Uterus (tissue), 4 donors: ENCODE measurements around the gene HCN3. TPM values are rescaled to one million over a fixed set of nuclear protein-coding genes. Genes with fewer than 3 reads are reported as not detected.

ENCODE experiments used
- DNase-seq, 2 donors: peaks; one replicate each; pipeline ENCODE4 v3.0.0-alpha.2; 2019 to 2020
- H3K27ac ChIP-seq, 2 donors: fragments of 200-600 bp; sonication (generic); 1 replicate in 1 of 2; 2 replicates in 1 of 2; pipeline ENCODE4 v1.5.1; 2016 to 2018
- H3K27me3 ChIP-seq, 2 donors: fragments of 200-600 bp; sonication (generic); one replicate each; pipeline ENCODE4 v1.5.1; 2018 to 2019; ENCODE audit warnings: control low read depth in 1 of 2
- H3K36me3 ChIP-seq, 2 donors: fragments of 200-600 bp; sonication (generic); one replicate each; pipeline ENCODE4 v1.5.1; 2019; ENCODE audit warnings: control low read depth in 1 of 2
- H3K4me1 ChIP-seq, 2 donors: fragments of 200-600 bp; sonication (generic); one replicate each; pipeline ENCODE4 v1.5.1; 2018 to 2019; ENCODE audit warnings: control low read depth in 1 of 2
- H3K4me3 ChIP-seq, 2 donors: fragments of 200-600 bp; sonication (generic); 1 replicate in 1 of 2; 2 replicates in 1 of 2; pipeline ENCODE4 v1.5.1; 2018 to 2019; ENCODE audit warnings: mild to moderate bottlenecking in 1 of 2
- H3K9me3 ChIP-seq, 2 donors: fragments of 200-600 bp; sonication (generic); one replicate each; pipeline ENCODE4 v1.5.1; 2019; ENCODE audit warnings: control low read depth in 1 of 2
- CTCF ChIP-seq, 4 experiments: fragments of 200-600 bp in 2 of 4; fragments of 450-650 bp in 2 of 4; sonication (generic) in 2 of 4; IDR thresholded peaks; one replicate each; pipeline ENCODE4 v1.5.1; 2016 to 2019; ENCODE audit warnings: antibody characterized with exemption in 4 of 4, mild to moderate bottlenecking in 2 of 4, moderate library complexity in 1 of 4
- POLR2A ChIP-seq, 2 donors: fragments of 450-650 bp; IDR thresholded peaks; one replicate each; pipeline ENCODE4 v1.6.1; 2016; ENCODE audit warnings: antibody characterized with exemption in 2 of 2, mild to moderate bottlenecking in 1 of 2, moderate library complexity in 1 of 2
- intact Hi-C: fragments of 100-400 bp; cut with DNase I; formaldehyde crosslinking; loops from one replicate; pipeline ENCODE4 v1.15.1; 2023; ENCODE audit warnings: low total_unique reads
- total RNA-seq, 4 donors: library from RNA; depleted of rRNA in 3 of 4; stranded (reverse); fragments of >200 nt in 3 of 4; gene quantifications; one replicate each; pipeline versions ENCODE4 v1.1.0 to v1.2.4, GENCODE V29; 2014 to 2023
- donor health status: DM: yes; HTN: yes; CAD: no.

Gene HCN3
- total RNA-seq, 4 donors from 2014 or later: 4.2 to 5.5 TPM; not detected in 2

- no peaks in the 10 kb centered on the region for H3K27me3 ChIP-seq
- peaks cover 7 to 10% of the 10 kb centered on the region in 2 donors for H3K4me1 ChIP-seq
- peak within 1 kb of the TSS; percentile 65 to 90 for H3K4me3 ChIP-seq
- H3K36me3 ChIP-seq: no peaks in the 10 kb centered on the region
- peak; percentile 91 to 96 for DNase-seq
- H3K27ac ChIP-seq: peak within 1 kb of the TSS; percentile 85 to 97
- no peaks in the 10 kb centered on the region for H3K9me3 ChIP-seq
- TF ChIP-seq CTCF (IDR thresholded peaks at IDR 0.05) (peak in 1 of 4 experiments; percentile 7), POLR2A (IDR thresholded peaks at IDR 0.05) (peak; percentile 57 to 89)
- intact Hi-C loops: no loop called here
Measured at GRCh38 chr1:155273343-155274245, 3.7 kb upstream of the HCN3 start, which contains the start of gene CLK2. TSS of gene CLK2 (minus strand) at chr1:155273504. CDS start at chr1:155270977, 2,527 bp downstream.

- peak overlapping the region; percentile 72 to 73 for H3K27ac ChIP-seq
- peaks cover 0 to 10% of the 10 kb centered on the region in 2 donors for H3K4me1 ChIP-seq
- DNase-seq: peak; percentile 58 to 59
- intact Hi-C loops: loop anchor here (5.0 kb wide), 1 partner anchor 44 kb away; the partner anchor contains the start of gene RUSC1
- H3K27me3 ChIP-seq: no peaks in the 10 kb centered on the region
- H3K9me3 ChIP-seq: no peaks in the 10 kb centered on the region
- no peaks in the 10 kb centered on the region for H3K36me3 ChIP-seq
- peak overlapping the region; percentile 50 to 72 for H3K4me3 ChIP-seq
- peak in 2 of 4 experiments; percentile 29 to 30 for TF ChIP-seq CTCF (IDR thresholded peaks at IDR 0.05)
- no peak for TF ChIP-seq POLR2A (IDR thresholded peaks at IDR 0.05)
Measured at GRCh38 chr1:155277902-155278688, 832 bp downstream of the HCN3 start.

- Histone ChIP-seq H3K36me3 (no peaks in the 10 kb centered on the region), H3K27me3 (no peaks in the 10 kb centered on the region), H3K27ac (no peak overlapping the region), H3K9me3 (no peaks in the 10 kb centered on the region), H3K4me1 (peaks cover 0 to 10% of the 10 kb centered on the region in 2 donors), H3K4me3 (no peak overlapping the region)
- intact Hi-C loops: loop anchor here (5.0 kb wide), 1 partner anchor 44 kb away; the partner anchor contains the start of gene RUSC1
- TF ChIP-seq POLR2A (IDR thresholded peaks at IDR 0.05) (no peak), CTCF (IDR thresholded peaks at IDR 0.05) (no peak)
- no peak for DNase-seq
Measured at GRCh38 chr1:155278689-155279160, 1.5 kb downstream of the HCN3 start.

- Histone ChIP-seq H3K27ac (no peak overlapping the region), H3K27me3 (no peaks in the 10 kb centered on the region), H3K4me1 (peaks cover 0 to 10% of the 10 kb centered on the region in 2 donors), H3K36me3 (no peaks in the 10 kb centered on the region), H3K4me3 (no peak overlapping the region), H3K9me3 (no peaks in the 10 kb centered on the region)
- intact Hi-C loops: loop anchor here (5.0 kb wide), 1 partner anchor 43 kb away; the partner anchor contains the start of gene RUSC1
- DNase-seq: no peak
- TF ChIP-seq POLR2A (IDR thresholded peaks at IDR 0.05): no peak
- TF ChIP-seq CTCF (IDR thresholded peaks at IDR 0.05): no peak
Measured at GRCh38 chr1:155279268-155279667, 2.0 kb downstream of the HCN3 start.
